Ovary (tissue), 3 donors: ENCODE results near the gene KIF26B.

Experiments used
- POLR2A ChIP-seq: fragments of 450-650 bp; IDR thresholded peaks from one replicate; pipeline ENCODE4 v1.6.1; 2017; ENCODE audit warnings: antibody characterized with exemption, mild to moderate bottlenecking, moderate library complexity
- TF ChIP-seq, protein P1 (sequence below), 3 donors: fragments of 450-650 bp in 2 of 3; fragments of 200-600 bp in 1 of 3; IDR thresholded peaks; one replicate each; pipeline versions ENCODE4 v1.5.1 to v1.8.0; 2016 to 2022; ENCODE audit warnings: antibody characterized with exemption in 3 of 3, mild to moderate bottlenecking in 1 of 3
- donor health status: DM: no; HTN: no; CAD: no.

DNA sequence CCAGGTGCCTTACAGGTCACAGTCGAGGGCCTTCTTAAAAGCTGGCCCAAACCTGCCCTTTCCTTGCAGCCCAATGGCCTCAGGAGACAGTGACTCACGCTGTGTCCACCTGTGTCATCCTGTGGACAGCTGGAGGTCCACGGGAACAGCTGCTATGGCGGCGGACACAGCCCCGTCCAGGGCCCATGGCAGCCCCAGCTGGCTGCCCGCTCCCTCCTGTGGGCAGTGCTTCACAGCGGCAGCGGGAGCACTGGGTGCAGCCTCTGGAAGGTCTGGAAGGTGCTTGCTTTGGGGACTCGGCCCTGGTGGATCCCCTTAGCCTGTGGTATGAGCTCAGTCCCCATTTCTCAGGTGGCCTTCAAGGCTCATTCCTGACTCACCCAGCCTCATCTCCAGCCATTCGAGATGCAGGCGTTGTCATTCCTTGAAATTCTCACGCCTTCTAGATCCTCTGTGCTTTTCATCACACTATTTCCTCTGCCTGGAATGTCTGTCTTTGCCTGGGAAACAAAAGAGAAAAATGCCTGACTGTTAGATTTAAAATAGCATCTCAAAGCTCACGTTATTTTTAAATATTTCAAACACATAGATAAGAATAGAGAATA lies 86.8 kb downstream of the KIF26B start:
- no peak for TF ChIP-seq POLR2A
- TF ChIP-seq, protein P1, sequence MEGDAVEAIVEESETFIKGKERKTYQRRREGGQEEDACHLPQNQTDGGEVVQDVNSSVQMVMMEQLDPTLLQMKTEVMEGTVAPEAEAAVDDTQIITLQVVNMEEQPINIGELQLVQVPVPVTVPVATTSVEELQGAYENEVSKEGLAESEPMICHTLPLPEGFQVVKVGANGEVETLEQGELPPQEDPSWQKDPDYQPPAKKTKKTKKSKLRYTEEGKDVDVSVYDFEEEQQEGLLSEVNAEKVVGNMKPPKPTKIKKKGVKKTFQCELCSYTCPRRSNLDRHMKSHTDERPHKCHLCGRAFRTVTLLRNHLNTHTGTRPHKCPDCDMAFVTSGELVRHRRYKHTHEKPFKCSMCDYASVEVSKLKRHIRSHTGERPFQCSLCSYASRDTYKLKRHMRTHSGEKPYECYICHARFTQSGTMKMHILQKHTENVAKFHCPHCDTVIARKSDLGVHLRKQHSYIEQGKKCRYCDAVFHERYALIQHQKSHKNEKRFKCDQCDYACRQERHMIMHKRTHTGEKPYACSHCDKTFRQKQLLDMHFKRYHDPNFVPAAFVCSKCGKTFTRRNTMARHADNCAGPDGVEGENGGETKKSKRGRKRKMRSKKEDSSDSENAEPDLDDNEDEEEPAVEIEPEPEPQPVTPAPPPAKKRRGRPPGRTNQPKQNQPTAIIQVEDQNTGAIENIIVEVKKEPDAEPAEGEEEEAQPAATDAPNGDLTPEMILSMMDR (IDR thresholded peaks at IDR 0.05) = no peak
